ENCODE measurements around the gene ZNF223.

Gene ZNF223

GRCh38 chr19:44069415-44069814 is 17.6 kb downstream of the ZNF223 start:
- no peak for TF ChIP-seq EZH2 (IDR thresholded peaks at IDR 0.05; ENCODE audit: borderline replicate concordance, low read depth, low read length, severe bottlenecking)
- TF ChIP-seq CTCF (IDR thresholded peaks at IDR 0.05; ENCODE audit: borderline replicate concordance, extremely low read depth, low read length, poor library complexity, severe bottlenecking) = no peak
- peaks cover 28% of the 10 kb centered on the region for H3K4me1 ChIP-seq (ENCODE audit: insufficient read depth, low read length)

DNA sequence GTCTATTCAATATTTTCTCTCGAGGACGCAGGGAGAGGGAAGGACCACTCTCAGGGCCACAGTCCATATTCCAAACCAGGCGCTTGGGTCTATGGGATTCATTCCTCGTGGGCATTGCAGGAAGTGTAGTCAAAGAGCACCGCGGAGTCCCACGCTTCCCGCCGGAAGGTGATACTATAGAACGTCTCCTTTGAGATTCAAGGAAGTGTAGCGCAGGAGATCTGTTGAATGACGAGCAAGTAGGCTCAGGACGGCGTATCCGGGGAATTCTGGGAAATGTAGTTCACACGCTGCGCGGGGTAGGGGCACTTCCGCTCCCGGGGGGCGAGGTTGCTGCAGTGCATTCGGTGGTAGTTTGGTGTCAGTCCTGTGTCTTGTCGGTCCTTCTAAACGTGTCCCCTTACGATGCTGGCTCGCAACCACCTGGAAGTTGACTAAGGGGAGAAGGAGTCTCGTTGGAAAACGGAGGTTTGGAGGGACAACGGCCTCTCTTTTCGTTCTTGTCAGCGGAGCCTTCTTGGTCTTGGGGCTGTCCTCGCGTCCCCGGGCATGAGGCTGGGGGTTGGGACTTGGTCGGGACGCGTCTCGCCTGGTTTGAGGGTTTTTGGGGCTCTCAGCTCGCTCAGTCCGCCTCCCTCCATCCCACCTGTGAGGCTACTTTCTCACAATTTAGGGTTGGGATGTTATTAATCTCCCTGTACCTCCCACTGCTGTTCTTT is 20.1 kb downstream of the ZNF223 start, which contains the start of gene ZNF284:
ZNF284 (plus strand) TSS at position 336 of the 719 bp plus-strand sequence. CDS start 4,231 bp downstream, outside the sequence.
- Histone ChIP-seq H3K9me3 (ENCODE audit: insufficient read depth, low read length, severe bottlenecking) (peaks cover 3% of the 10 kb centered on the region), H3K4me2 (ENCODE audit: insufficient read depth, low read length) (peak within 1 kb of the TSS; percentile 94), H3K4me1 (ENCODE audit: insufficient read depth, low read length) (peaks cover 30% of the 10 kb centered on the region), H2AFZ (ENCODE audit: low read depth, low read length) (peak within 1 kb of the TSS; percentile 99), H4K20me1 (ENCODE audit: insufficient read depth, low read length) (no peaks in the 10 kb centered on the region), H3K9ac (ENCODE audit: low read depth, low read length) (peak within 1 kb of the TSS; percentile 64), H3K79me2 (ENCODE audit: insufficient read depth, low read length) (peaks cover 23% of the 10 kb centered on the region), H3K27me3 (ENCODE audit: insufficient read depth, low read length, poor library complexity) (no peaks in the 10 kb centered on the region), H3K36me3 (ENCODE audit: insufficient read depth, low read length) (peaks cover 5% of the 10 kb centered on the region; the same call in 1 of the 2 replicates), H3K4me3 (ENCODE audit: low read depth in 1 of 2, low read length in 2 of 2) (peak within 1 kb of the TSS; percentile 73 to 92), H3K27ac (ENCODE audit: low read length) (peak within 1 kb of the TSS; percentile 75)
- DNase-seq = peak; percentile 93
- TF ChIP-seq EZH2 (IDR thresholded peaks at IDR 0.05; ENCODE audit: borderline replicate concordance, low read depth, low read length, severe bottlenecking) = no peak
- TF ChIP-seq CTCF (IDR thresholded peaks at IDR 0.05; ENCODE audit: borderline replicate concordance, extremely low read depth, low read length, poor library complexity, severe bottlenecking) = peak; percentile 5
- ATAC-seq (ENCODE audit: insufficient read depth, low read depth) = peak; percentile 99

More at GRCh38 chr19:44069415-44069814, 17.6 kb downstream of the ZNF223 start:
- Histone ChIP-seq H4K20me1 (ENCODE audit: insufficient read depth, low read length) (no peaks in the 10 kb centered on the region), H3K27me3 (ENCODE audit: insufficient read depth, low read length, poor library complexity) (no peaks in the 10 kb centered on the region), H3K4me3 (ENCODE audit: low read depth in 1 of 2, low read length in 2 of 2) (no peak overlapping the region), H3K9me3 (ENCODE audit: insufficient read depth, low read length, severe bottlenecking) (peaks cover 19% of the 10 kb centered on the region), H2AFZ (ENCODE audit: low read depth, low read length) (no peak overlapping the region), H3K36me3 (ENCODE audit: insufficient read depth, low read length) (peaks cover 13% of the 10 kb centered on the region; the same call in 1 of the 2 replicates), H3K4me2 (ENCODE audit: insufficient read depth, low read length) (no peak overlapping the region), H3K79me2 (ENCODE audit: insufficient read depth, low read length) (peaks cover 20% of the 10 kb centered on the region), H3K27ac (ENCODE audit: low read length) (no peak overlapping the region), H3K9ac (ENCODE audit: low read depth, low read length) (no peak overlapping the region)
- DNase-seq (no peak), ATAC-seq (ENCODE audit: insufficient read depth, low read depth) (no peak)

DNA sequence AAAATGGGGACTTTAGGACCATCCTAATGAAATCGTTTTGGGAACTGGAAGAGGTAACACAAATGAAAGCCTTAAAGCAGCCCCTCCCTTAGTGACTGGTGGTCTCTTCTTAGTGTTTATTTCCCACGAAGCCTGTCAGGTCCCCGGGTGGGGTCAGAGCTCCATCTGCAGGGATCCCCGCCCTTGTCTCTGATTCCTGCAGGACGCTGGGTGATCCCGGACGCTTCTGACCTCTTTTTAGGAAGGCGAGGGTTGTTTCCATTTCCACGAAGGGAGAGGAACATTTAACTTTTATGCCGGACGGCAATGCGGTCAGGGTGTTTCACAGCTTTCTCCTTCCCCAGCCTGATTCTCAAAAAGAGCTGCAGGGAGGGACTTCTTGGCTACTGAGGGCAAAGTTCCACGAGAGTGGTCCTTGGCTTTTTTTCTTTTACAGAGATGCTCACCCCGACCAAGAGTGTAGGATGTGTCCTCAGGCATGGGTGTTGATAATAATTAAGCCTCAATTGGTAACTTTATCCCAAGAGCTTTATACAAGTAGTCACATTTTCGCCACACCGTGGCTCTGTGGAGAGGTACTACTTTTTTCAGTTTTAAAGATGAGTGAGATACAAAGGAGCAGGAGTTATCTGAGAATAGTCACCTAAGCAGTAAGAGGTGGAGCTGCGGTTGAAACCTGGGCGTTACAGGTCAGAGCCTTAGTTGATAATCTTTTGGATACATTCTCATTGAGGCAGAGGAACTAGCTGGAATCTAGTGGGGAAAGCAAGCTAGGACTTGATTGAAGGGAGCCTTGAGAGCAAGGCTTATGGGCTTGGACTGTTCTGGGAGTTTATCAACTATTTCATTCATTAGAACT is 20.9 kb downstream of the ZNF223 start:
- peaks cover 13% of the 10 kb centered on the region; the same call in 1 of the 2 replicates for H3K36me3 ChIP-seq (ENCODE audit: insufficient read depth, low read length)
- peak overlapping the region; percentile 99 for H2AFZ ChIP-seq (ENCODE audit: low read depth, low read length)
- no peaks in the 10 kb centered on the region for H4K20me1 ChIP-seq (ENCODE audit: insufficient read depth, low read length)
- H3K4me2 ChIP-seq (ENCODE audit: insufficient read depth, low read length) = peak overlapping the region; percentile 94
- TF ChIP-seq CTCF (IDR thresholded peaks at IDR 0.05; ENCODE audit: borderline replicate concordance, extremely low read depth, low read length, poor library complexity, severe bottlenecking) (peak; percentile 39), EZH2 (IDR thresholded peaks at IDR 0.05; ENCODE audit: borderline replicate concordance, low read depth, low read length, severe bottlenecking) (no peak)
- no peak for ATAC-seq (ENCODE audit: insufficient read depth, low read depth)
- H3K4me1 ChIP-seq (ENCODE audit: insufficient read depth, low read length) = peaks cover 30% of the 10 kb centered on the region
- H3K27me3 ChIP-seq (ENCODE audit: insufficient read depth, low read length, poor library complexity) = no peaks in the 10 kb centered on the region
- H3K27ac ChIP-seq (ENCODE audit: low read length) = peak overlapping the region; percentile 75
- H3K79me2 ChIP-seq (ENCODE audit: insufficient read depth, low read length) = peaks cover 26% of the 10 kb centered on the region
- H3K4me3 ChIP-seq (ENCODE audit: low read depth in 1 of 2, low read length in 2 of 2) = peak overlapping the region; percentile 73 to 92
- peak overlapping the region; percentile 64 for H3K9ac ChIP-seq (ENCODE audit: low read depth, low read length)
- peak; percentile 17 for DNase-seq
- peaks cover 3% of the 10 kb centered on the region for H3K9me3 ChIP-seq (ENCODE audit: insufficient read depth, low read length, severe bottlenecking)
